K562 (cell line): Measurements from ENCODE around the gene MUSTN1. TPM values are rescaled to one million over a fixed set of nuclear protein-coding genes. Genes with fewer than 3 reads are reported as not detected.

Source experiments
- ARID1B ChIP-seq: fragments of 450-650 bp; IDR thresholded peaks from 2 replicates; pipeline ENCODE4 v1.6.1; 2016; ENCODE audit warnings: antibody characterized with exemption, mild to moderate bottlenecking, inconsistent platforms
- CHCHD3 ChIP-seq: fragments of 250-450 bp; sonication (Bioruptor Pico); IDR thresholded peaks from 2 replicates; pipeline ENCODE4 v2.1.2; 2022; ENCODE audit warnings: mild to moderate bottlenecking
- GTF2E2 ChIP-seq: fragments of 200-800 bp; sonication (Bioruptor generic); IDR thresholded peaks from 2 replicates; pipeline ENCODE4 v1.6.1; 2016; ENCODE audit warnings: missing genetic modification characterization, missing compliant biosample characterization
- MTF1 ChIP-seq: fragments of 250-450 bp; sonication (Bioruptor Pico); IDR thresholded peaks from 2 replicates; pipeline ENCODE4 v1.9.0; 2021; ENCODE audit warnings: moderate library complexity, mild to moderate bottlenecking, inconsistent platforms, borderline replicate concordance
- RAD51 ChIP-seq: fragments of 450-650 bp; IDR thresholded peaks from 2 replicates; pipeline ENCODE4 v1.7.1; 2016; ENCODE audit warnings: low read depth, mild to moderate bottlenecking, borderline replicate concordance
- microRNA-seq: library from miRNA; unstranded; fragments of <30 nt; microRNA quantifications from one replicate; pipeline ENCODE4, GENCODE V29; 2018; ENCODE audit warnings: borderline microRNAs expressed
- polyA plus RNA-seq, 8 experiments: library from polyadenylated mRNA; depleted of rRNA in 4 of 8; stranded (reverse) in 5 of 8; unstranded in 3 of 8; fragments of >200 nt; fragmentation: Nextera tagmentation in 2 of 8; fragmentation: Illumina TruSeq in 1 of 8; extraction: Ambion mirVana in 2 of 8; extraction: Trizol in 1 of 8; gene quantifications; 2 replicates each; pipeline versions ENCODE4 v1.2.1 to v1.2.3, GENCODE V29; 2011 to 2014; ENCODE audit warnings: inconsistent platforms in 1 of 8, missing spikeins in 1 of 8
- small RNA-seq: library from RNA; depleted of rRNA; stranded (forward); fragments of <200 nt; gene quantifications from one replicate; pipeline ENCODE3, GENCODE V24; 2014
- total RNA-seq, 7 experiments: library from RNA; depleted of rRNA in 6 of 7; stranded (reverse); fragments of >200 nt in 6 of 7; fragmentation: Illumina TruSeq in 2 of 7; extraction: Trizol in 2 of 7; gene quantifications; 2 replicates each; pipeline versions ENCODE4 v1.2.1 to v1.2.3, GENCODE V29; 2011 to 2021; ENCODE audit warnings: low replicate concordance in 1 of 7
- TF ChIP-seq, protein P1 (sequence below): sonication (generic); formaldehyde crosslinking; IDR thresholded peaks from 2 replicates; pipeline ENCODE4 v1.8.0; 2022; ENCODE audit warnings: missing genetic modification reagents, mild to moderate bottlenecking, borderline replicate concordance
- TF ChIP-seq, protein P2 (sequence below): fragments of 450-650 bp; IDR thresholded peaks from 2 replicates; pipeline ENCODE4 v1.6.1; 2017; ENCODE audit warnings: antibody characterized with exemption
- TF ChIP-seq, protein P3 (sequence below): sonication (generic); formaldehyde crosslinking; IDR thresholded peaks from 2 replicates; pipeline ENCODE4 v1.8.0; 2022; ENCODE audit warnings: mild to moderate bottlenecking, missing genetic modification reagents
- TF ChIP-seq, protein P4 (sequence below): fragments of 250-450 bp; sonication (Bioruptor Pico); IDR thresholded peaks from 2 replicates; pipeline ENCODE4 v1.4.0; 2020

Gene MUSTN1
- total and polyA plus RNA-seq, 9 of the 15 experiments (the other 6 are each of a cell fraction or from before 2014, with no cell fraction given), result 0.15 to 0.78 (median 0.44) TPM; not detected in 4

DNA sequence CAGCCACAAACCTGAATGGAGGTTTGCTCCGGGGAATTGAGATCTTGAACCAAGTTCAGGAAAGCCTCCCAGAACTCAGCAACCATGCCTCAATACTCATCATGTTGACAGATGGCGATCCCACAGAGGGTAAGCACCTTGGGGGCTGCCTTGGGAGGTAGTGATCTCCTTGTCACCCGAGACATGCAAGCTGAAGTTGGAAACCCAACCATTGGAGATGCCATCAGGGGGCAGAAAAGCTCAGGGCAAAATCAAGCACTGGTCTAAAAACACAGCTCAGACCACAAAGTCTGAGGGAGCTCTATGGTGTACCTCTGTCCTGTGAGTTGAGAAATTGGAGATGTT lies 51.6 kb downstream of the MUSTN1 start (continued):
- TF ChIP-seq, protein P1, sequence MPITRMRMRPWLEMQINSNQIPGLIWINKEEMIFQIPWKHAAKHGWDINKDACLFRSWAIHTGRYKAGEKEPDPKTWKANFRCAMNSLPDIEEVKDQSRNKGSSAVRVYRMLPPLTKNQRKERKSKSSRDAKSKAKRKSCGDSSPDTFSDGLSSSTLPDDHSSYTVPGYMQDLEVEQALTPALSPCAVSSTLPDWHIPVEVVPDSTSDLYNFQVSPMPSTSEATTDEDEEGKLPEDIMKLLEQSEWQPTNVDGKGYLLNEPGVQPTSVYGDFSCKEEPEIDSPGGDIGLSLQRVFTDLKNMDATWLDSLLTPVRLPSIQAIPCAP, result no peak
- no peak for TF ChIP-seq MTF1 (CRISPR knock-in tag)
- TF ChIP-seq, protein P2, sequence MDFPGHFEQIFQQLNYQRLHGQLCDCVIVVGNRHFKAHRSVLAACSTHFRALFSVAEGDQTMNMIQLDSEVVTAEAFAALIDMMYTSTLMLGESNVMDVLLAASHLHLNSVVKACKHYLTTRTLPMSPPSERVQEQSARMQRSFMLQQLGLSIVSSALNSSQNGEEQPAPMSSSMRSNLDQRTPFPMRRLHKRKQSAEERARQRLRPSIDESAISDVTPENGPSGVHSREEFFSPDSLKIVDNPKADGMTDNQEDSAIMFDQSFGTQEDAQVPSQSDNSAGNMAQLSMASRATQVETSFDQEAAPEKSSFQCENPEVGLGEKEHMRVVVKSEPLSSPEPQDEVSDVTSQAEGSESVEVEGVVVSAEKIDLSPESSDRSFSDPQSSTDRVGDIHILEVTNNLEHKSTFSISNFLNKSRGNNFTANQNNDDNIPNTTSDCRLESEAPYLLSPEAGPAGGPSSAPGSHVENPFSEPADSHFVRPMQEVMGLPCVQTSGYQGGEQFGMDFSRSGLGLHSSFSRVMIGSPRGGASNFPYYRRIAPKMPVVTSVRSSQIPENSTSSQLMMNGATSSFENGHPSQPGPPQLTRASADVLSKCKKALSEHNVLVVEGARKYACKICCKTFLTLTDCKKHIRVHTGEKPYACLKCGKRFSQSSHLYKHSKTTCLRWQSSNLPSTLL, result no peak
- no peak for TF ChIP-seq ARID1B
- TF ChIP-seq GTF2E2, result no peak
- TF ChIP-seq CHCHD3 (CRISPR knock-in tag), result no peak
- TF ChIP-seq RAD51, result no peak
- TF ChIP-seq, protein P3, sequence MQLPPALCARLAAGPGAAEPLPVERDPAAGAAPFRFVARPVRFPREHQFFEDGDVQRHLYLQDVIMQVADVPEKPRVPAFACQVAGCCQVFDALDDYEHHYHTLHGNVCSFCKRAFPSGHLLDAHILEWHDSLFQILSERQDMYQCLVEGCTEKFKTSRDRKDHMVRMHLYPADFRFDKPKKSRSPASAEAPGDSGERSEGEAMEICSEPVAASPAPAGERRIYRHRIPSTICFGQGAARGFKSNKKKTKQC (CRISPR knock-in tag), result no peak
- TF ChIP-seq, protein P4, sequence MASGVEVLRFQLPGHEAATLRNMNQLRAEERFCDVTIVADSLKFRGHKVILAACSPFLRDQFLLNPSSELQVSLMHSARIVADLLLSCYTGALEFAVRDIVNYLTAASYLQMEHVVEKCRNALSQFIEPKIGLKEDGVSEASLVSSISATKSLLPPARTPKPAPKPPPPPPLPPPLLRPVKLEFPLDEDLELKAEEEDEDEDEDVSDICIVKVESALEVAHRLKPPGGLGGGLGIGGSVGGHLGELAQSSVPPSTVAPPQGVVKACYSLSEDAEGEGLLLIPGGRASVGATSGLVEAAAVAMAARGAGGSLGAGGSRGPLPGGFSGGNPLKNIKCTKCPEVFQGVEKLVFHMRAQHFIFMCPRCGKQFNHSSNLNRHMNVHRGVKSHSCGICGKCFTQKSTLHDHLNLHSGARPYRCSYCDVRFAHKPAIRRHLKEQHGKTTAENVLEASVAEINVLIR, result no peak
- TF ChIP-seq, all 486 proteins: peak for 0

Small RNA genes lying within 50 kb of the gene (microRNA-seq; reads per million reads assigned to microRNA genes)
- gene MIR8064, result not detected

Small RNA genes lying within 50 kb of the gene (small RNA-seq; reads per million reads assigned to genes)
- gene MIR8064 (not detected), gene MUSTN1 (not detected)

Other genes with a start within 250 kb of the MUSTN1 start
Only the 7 nearest of the 10 such genes appear.
- 31.3 and 33.0 TPM in 2 replicates for gene GLT8D1, start 129.2 kb downstream of the MUSTN1 start, total RNA-seq (2014; rRNA removed)
- gene GLT8D1, start 129.2 kb downstream of the MUSTN1 start, total RNA-seq (2014; rRNA removed; fragmentation: Illumina TruSeq; extraction: Trizol), result 34.7 and 38.5 TPM in 2 replicates
- 33.1 and 34.8 TPM in 2 replicates for gene GLT8D1, start 129.2 kb downstream of the MUSTN1 start, total RNA-seq (2015; rRNA removed; fragmentation: Illumina TruSeq; extraction: Trizol)
- gene GLT8D1, start 129.2 kb downstream of the MUSTN1 start, total RNA-seq (2021), result 26.7 and 28.6 TPM in 2 replicates
- 59.5 and 65.9 TPM in 2 replicates for gene GLT8D1, start 129.2 kb downstream of the MUSTN1 start, polyA plus RNA-seq (2011; rRNA removed)
- gene GLT8D1, start 129.2 kb downstream of the MUSTN1 start, polyA plus RNA-seq (2014; fragmentation: Illumina TruSeq; extraction: Trizol), result 38.6 and 43.7 TPM in 2 replicates
- 10 to 100 TPM; 14.1 to 21.6 TPM for gene GLT8D1, start 129.2 kb downstream of the MUSTN1 start, polyA plus RNA-seq (2014; fragmentation: Nextera tagmentation; extraction: Ambion mirVana)
- gene GLT8D1, start 129.2 kb downstream of the MUSTN1 start, polyA plus RNA-seq (2014; rRNA removed), result 33.7 and 34.4 TPM in 2 replicates
- 66.4 and 85.0 TPM in 2 replicates for gene SPCS1, start 128.9 kb downstream of the MUSTN1 start, total RNA-seq (2014; rRNA removed)
- gene SPCS1, start 128.9 kb downstream of the MUSTN1 start, total RNA-seq (2014; rRNA removed; fragmentation: Illumina TruSeq; extraction: Trizol), result 110 and 134 TPM in 2 replicates
- 124 and 127 TPM in 2 replicates for gene SPCS1, start 128.9 kb downstream of the MUSTN1 start, total RNA-seq (2015; rRNA removed; fragmentation: Illumina TruSeq; extraction: Trizol)
- 103 and 110 TPM in 2 replicates for gene SPCS1, start 128.9 kb downstream of the MUSTN1 start, total RNA-seq (2021)
- 62.3 and 73.9 TPM in 2 replicates for gene SPCS1, start 128.9 kb downstream of the MUSTN1 start, polyA plus RNA-seq (2011; rRNA removed)
- gene SPCS1, start 128.9 kb downstream of the MUSTN1 start, polyA plus RNA-seq (2014; fragmentation: Illumina TruSeq; extraction: Trizol), result 127 and 141 TPM in 2 replicates
- 100 to 1,000 TPM; 504 to 567 TPM for gene SPCS1, start 128.9 kb downstream of the MUSTN1 start, polyA plus RNA-seq (2014; fragmentation: Nextera tagmentation; extraction: Ambion mirVana)
- gene SPCS1, start 128.9 kb downstream of the MUSTN1 start, polyA plus RNA-seq (2014; rRNA removed), result 107 and 136 TPM in 2 replicates
- gene NEK4, start 64.1 kb downstream of the MUSTN1 start, total RNA-seq (2014; rRNA removed), result 15.5 and 17.5 TPM in 2 replicates
- gene NEK4, start 64.1 kb downstream of the MUSTN1 start, total RNA-seq (2014; rRNA removed; fragmentation: Illumina TruSeq; extraction: Trizol), result 20.9 and 22.7 TPM in 2 replicates
- gene NEK4, start 64.1 kb downstream of the MUSTN1 start, total RNA-seq (2015; rRNA removed; fragmentation: Illumina TruSeq; extraction: Trizol), result 21.3 and 23.4 TPM in 2 replicates
- 17.6 and 23.1 TPM in 2 replicates for gene NEK4, start 64.1 kb downstream of the MUSTN1 start, total RNA-seq (2021)
- gene NEK4, start 64.1 kb downstream of the MUSTN1 start, polyA plus RNA-seq (2011; rRNA removed), result 16.5 and 17.7 TPM in 2 replicates
- 13.3 and 16.6 TPM in 2 replicates for gene NEK4, start 64.1 kb downstream of the MUSTN1 start, polyA plus RNA-seq (2014; fragmentation: Illumina TruSeq; extraction: Trizol)
- gene NEK4, start 64.1 kb downstream of the MUSTN1 start, polyA plus RNA-seq (2014; fragmentation: Nextera tagmentation; extraction: Ambion mirVana), result 1 to 10 TPM; 5.8 to 6.9 TPM
- 11.2 and 11.3 TPM in 2 replicates for gene NEK4, start 64.1 kb downstream of the MUSTN1 start, polyA plus RNA-seq (2014; rRNA removed)
- not detected in 2 replicates for gene ITIH1, start 57.4 kb downstream of the MUSTN1 start, total RNA-seq (2014; rRNA removed)
- gene ITIH1, start 57.4 kb downstream of the MUSTN1 start, total RNA-seq (2014; rRNA removed; fragmentation: Illumina TruSeq; extraction: Trizol), result not detected in 2 replicates
- gene ITIH1, start 57.4 kb downstream of the MUSTN1 start, total RNA-seq (2015; rRNA removed; fragmentation: Illumina TruSeq; extraction: Trizol), result not detected in 2 replicates
- 0.11 and 0.31 TPM in 2 replicates for gene ITIH1, start 57.4 kb downstream of the MUSTN1 start, total RNA-seq (2021)
- gene ITIH1, start 57.4 kb downstream of the MUSTN1 start, polyA plus RNA-seq (2011; rRNA removed), result not detected in 2 replicates
- not detected in 2 replicates for gene ITIH1, start 57.4 kb downstream of the MUSTN1 start, polyA plus RNA-seq (2014; fragmentation: Illumina TruSeq; extraction: Trizol)
- gene ITIH1, start 57.4 kb downstream of the MUSTN1 start, polyA plus RNA-seq (2014; fragmentation: Nextera tagmentation; extraction: Ambion mirVana), result not detected
- gene ITIH1, start 57.4 kb downstream of the MUSTN1 start, polyA plus RNA-seq (2014; rRNA removed), result not detected in 2 replicates
- gene ITIH3, start 40.2 kb downstream of the MUSTN1 start, total RNA-seq (2014; rRNA removed), result not detected in 2 replicates
- 0.07 TPM in 1 of 2 replicates, not detected in the other for gene ITIH3, start 40.2 kb downstream of the MUSTN1 start, total RNA-seq (2014; rRNA removed; fragmentation: Illumina TruSeq; extraction: Trizol)
- not detected in 2 replicates for gene ITIH3, start 40.2 kb downstream of the MUSTN1 start, total RNA-seq (2015; rRNA removed; fragmentation: Illumina TruSeq; extraction: Trizol)
- 0.25 and 0.35 TPM in 2 replicates for gene ITIH3, start 40.2 kb downstream of the MUSTN1 start, total RNA-seq (2021)
- not detected in 2 replicates for gene ITIH3, start 40.2 kb downstream of the MUSTN1 start, polyA plus RNA-seq (2011; rRNA removed)
- not detected in 2 replicates for gene ITIH3, start 40.2 kb downstream of the MUSTN1 start, polyA plus RNA-seq (2014; fragmentation: Illumina TruSeq; extraction: Trizol)
- not detected for gene ITIH3, start 40.2 kb downstream of the MUSTN1 start, polyA plus RNA-seq (2014; fragmentation: Nextera tagmentation; extraction: Ambion mirVana)
- gene ITIH3, start 40.2 kb downstream of the MUSTN1 start, polyA plus RNA-seq (2014; rRNA removed), result not detected in 2 replicates
- gene ITIH4, start 4.3 kb downstream of the MUSTN1 start, total RNA-seq (2014; rRNA removed), result 0.09 TPM in 1 of 2 replicates, not detected in the other
- not detected in 2 replicates for gene ITIH4, start 4.3 kb downstream of the MUSTN1 start, total RNA-seq (2014; rRNA removed; fragmentation: Illumina TruSeq; extraction: Trizol)
- not detected in 2 replicates for gene ITIH4, start 4.3 kb downstream of the MUSTN1 start, total RNA-seq (2015; rRNA removed; fragmentation: Illumina TruSeq; extraction: Trizol)
- 0.62 and 0.96 TPM in 2 replicates for gene ITIH4, start 4.3 kb downstream of the MUSTN1 start, total RNA-seq (2021)
- gene ITIH4, start 4.3 kb downstream of the MUSTN1 start, polyA plus RNA-seq (2011; rRNA removed), result 0.20 TPM in 1 of 2 replicates, not detected in the other
- gene ITIH4, start 4.3 kb downstream of the MUSTN1 start, polyA plus RNA-seq (2014; fragmentation: Illumina TruSeq; extraction: Trizol), result not detected in 2 replicates
- gene ITIH4, start 4.3 kb downstream of the MUSTN1 start, polyA plus RNA-seq (2014; fragmentation: Nextera tagmentation; extraction: Ambion mirVana), result not detected
- gene ITIH4, start 4.3 kb downstream of the MUSTN1 start, polyA plus RNA-seq (2014; rRNA removed), result not detected in 2 replicates
- gene STIMATE, start 62.5 kb upstream of the MUSTN1 start, total RNA-seq (2014; rRNA removed), result 2.9 and 4.9 TPM in 2 replicates
- gene STIMATE, start 62.5 kb upstream of the MUSTN1 start, total RNA-seq (2014; rRNA removed; fragmentation: Illumina TruSeq; extraction: Trizol), result 2.0 and 3.0 TPM in 2 replicates
- gene STIMATE, start 62.5 kb upstream of the MUSTN1 start, total RNA-seq (2015; rRNA removed; fragmentation: Illumina TruSeq; extraction: Trizol), result 5.1 and 5.2 TPM in 2 replicates
- gene STIMATE, start 62.5 kb upstream of the MUSTN1 start, total RNA-seq (2021), result 5.3 and 6.9 TPM in 2 replicates
- 2.5 and 2.8 TPM in 2 replicates for gene STIMATE, start 62.5 kb upstream of the MUSTN1 start, polyA plus RNA-seq (2011; rRNA removed)
- gene STIMATE, start 62.5 kb upstream of the MUSTN1 start, polyA plus RNA-seq (2014; fragmentation: Illumina TruSeq; extraction: Trizol), result 6.3 and 7.7 TPM in 2 replicates
- gene STIMATE, start 62.5 kb upstream of the MUSTN1 start, polyA plus RNA-seq (2014; fragmentation: Nextera tagmentation; extraction: Ambion mirVana), result under 1 TPM; 0.14 to 0.52 TPM
- 7.6 and 8.4 TPM in 2 replicates for gene STIMATE, start 62.5 kb upstream of the MUSTN1 start, polyA plus RNA-seq (2014; rRNA removed)